Stimulated activated CD4-positive, alpha-beta T cell treated with anti-CD3 and anti-CD28 coated beads, Interleukin-1b, Interleukin-23, amount 100 ng/mL, for 24 hours (primary cell): Measurements from ENCODE around the gene SPACA5B.
"Not testable (repeated sequence)": the region's sequence is repeated elsewhere in the genome, so short reads cannot be mapped to it uniquely, and the experiment has no call there.

Experiments used
- DNase-seq, 4 experiments: peaks; one replicate each; pipeline ENCODE4 v3.0.0-alpha.2; 2020; ENCODE audit warnings: low read depth in 4 of 4, low spot score in 1 of 4

The SPACA5B gene

GRCh38 chrX:48130326-48130725, at the start of gene SPACA5B:
TSS of gene SPACA5B (plus strand) at chrX:48130626. CDS start at chrX:48130688, 62 bp downstream.
- DNase-seq, result not testable (repeated sequence)

GRCh38 chrX:48083212-48083611, 47.2 kb upstream of the SPACA5B start:
- DNase-seq, result peak in 3 of 4 experiments; percentile 7 to 26 (median 12)

- no peak for DNase-seq
These were observed 46.7 kb upstream of the SPACA5B start for GRCh38 chrX:48083706-48084105.

- DNase-seq, result no peak
These were observed 44.3 kb upstream of the SPACA5B start for GRCh38 chrX:48086082-48086481.

GRCh38 chrX:48090123-48090522, 40.3 kb upstream of the SPACA5B start:
- no peak for DNase-seq

GRCh38 chrX:48092558-48092957, 37.9 kb upstream of the SPACA5B start:
- not testable (repeated sequence) for DNase-seq

GRCh38 chrX:48101443-48101842, 29.0 kb upstream of the SPACA5B start:
- no peak for DNase-seq

GRCh38 chrX:48102874-48103374, 27.5 kb upstream of the SPACA5B start:
- no peak for DNase-seq

- DNase-seq, result no peak
These were observed 22.7 kb upstream of the SPACA5B start for GRCh38 chrX:48107717-48108116.

GRCh38 chrX:48125286-48125685, 5.1 kb upstream of the SPACA5B start:
- not testable (repeated sequence) for DNase-seq

- DNase-seq, result not testable (repeated sequence)
These were observed 1.9 kb downstream of the SPACA5B start for GRCh38 chrX:48132308-48132844.

- DNase-seq, result not testable (repeated sequence)
These were observed 8.7 kb downstream of the SPACA5B start for GRCh38 chrX:48139076-48139475.

GRCh38 chrX:48141810-48142508, 11.5 kb downstream of the SPACA5B start:
- not testable (repeated sequence) for DNase-seq

- peak in 2 of 4 experiments; percentile 3 to 8 for DNase-seq
These were observed 12.3 kb downstream of the SPACA5B start for GRCh38 chrX:48142697-48143096.

GRCh38 chrX:48153769-48154168, 23.3 kb downstream of the SPACA5B start:
- no peak for DNase-seq

- no peak for DNase-seq
These were observed 24.4 kb downstream of the SPACA5B start for GRCh38 chrX:48154796-48155195.

- no peak for DNase-seq
These were observed 25.6 kb downstream of the SPACA5B start for GRCh38 chrX:48156014-48156413.

GRCh38 chrX:48165241-48165640, 34.8 kb downstream of the SPACA5B start:
- DNase-seq, result no peak

GRCh38 chrX:48166322-48166721, 35.9 kb downstream of the SPACA5B start:
- DNase-seq, result not testable (repeated sequence)

- no peak for DNase-seq
These were observed 49.3 kb downstream of the SPACA5B start for GRCh38 chrX:48179691-48180090.

GRCh38 chrX:48180811-48181210, 50.4 kb downstream of the SPACA5B start:
- DNase-seq, result no peak

GRCh38 chrX:48181882-48182281, 51.5 kb downstream of the SPACA5B start:
- not testable (repeated sequence) for DNase-seq
